OCI-M1 (cell line): Measurements from ENCODE around the gene ARHGEF17.
"Not testable (repeated sequence)": the region's sequence is repeated elsewhere in the genome, so short reads cannot be mapped to it uniquely, and the experiment has no call there.

Source experiments
- DNase-seq: peaks from one replicate; lab custom pipeline; 2025; lab: John Stamatoyannopoulos, UW

The ARHGEF17 gene

DNA sequence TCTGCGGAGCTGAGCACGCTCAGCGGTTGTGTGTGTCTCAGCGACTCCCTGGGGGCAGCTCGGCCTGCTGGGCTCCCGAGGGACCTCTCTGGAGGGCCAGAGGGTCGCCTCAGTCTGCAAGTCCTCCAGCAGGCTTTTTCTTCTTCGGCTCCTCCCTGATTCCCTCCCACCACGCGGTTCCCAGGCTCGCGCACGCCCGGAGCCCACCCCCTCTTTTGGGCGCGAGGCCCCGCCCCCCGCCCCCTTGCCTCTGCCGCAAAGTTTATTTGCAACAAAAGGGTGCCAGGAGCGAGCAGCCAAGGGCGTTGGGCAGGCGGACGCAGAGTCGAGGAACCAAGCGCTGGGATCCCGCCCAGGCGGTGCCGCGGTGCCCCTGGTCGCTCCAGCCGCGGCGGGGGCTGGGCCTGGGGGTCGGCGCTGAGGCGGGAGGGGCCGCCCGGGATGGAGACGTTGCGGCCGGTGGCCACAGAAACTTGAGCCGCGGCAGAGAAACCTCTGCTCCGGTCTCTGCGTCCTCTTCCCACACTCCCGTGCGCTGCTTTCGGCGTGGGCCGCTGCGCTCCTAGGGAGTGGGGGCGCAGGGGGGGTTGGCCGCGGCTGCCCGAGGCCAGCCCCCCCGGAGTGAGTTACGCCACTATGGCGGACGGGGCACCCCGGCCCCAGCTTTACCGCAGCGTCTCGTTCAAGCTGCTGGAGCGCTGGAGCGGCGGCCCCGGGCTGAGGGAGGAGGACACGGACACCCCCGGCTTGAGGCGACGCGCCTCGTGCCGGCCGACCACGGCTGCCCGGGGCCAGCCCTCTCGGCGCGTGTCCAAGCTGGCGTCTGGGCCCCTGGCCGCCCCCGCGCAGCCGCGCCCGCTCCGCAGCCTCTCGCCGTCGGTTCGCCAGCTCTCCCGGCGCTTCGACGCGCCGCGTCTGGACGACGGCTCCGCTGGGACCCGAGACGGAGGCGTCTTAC, at the start of gene ARHGEF17:
Gene ARHGEF17 (plus strand): TSS at position 274 of the 958 bp plus-strand sequence. CDS start 363 bp downstream, at position 637.
- DNase-seq: no peak

GRCh38 chr11:73259406-73260126, 48.5 kb upstream of the ARHGEF17 start:
- DNase-seq: no peak

DNA sequence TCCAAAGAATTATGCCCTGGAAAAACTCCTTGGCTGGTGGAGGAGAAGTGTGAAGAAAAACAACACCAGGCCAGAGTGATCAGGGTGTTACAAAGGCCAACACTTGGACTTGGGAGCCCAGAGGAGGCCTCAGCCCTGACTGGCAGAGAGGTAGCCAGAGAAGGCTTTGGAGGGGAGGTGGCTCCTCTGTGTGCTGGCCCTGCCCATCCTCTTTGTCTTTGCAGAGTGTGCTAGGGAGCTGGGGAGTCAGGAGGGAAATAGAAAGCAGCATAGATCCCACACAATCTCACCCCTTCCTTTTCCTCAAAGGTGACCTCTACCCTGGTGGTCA, 48.0 kb upstream of the ARHGEF17 start:
- no peak for DNase-seq

DNA sequence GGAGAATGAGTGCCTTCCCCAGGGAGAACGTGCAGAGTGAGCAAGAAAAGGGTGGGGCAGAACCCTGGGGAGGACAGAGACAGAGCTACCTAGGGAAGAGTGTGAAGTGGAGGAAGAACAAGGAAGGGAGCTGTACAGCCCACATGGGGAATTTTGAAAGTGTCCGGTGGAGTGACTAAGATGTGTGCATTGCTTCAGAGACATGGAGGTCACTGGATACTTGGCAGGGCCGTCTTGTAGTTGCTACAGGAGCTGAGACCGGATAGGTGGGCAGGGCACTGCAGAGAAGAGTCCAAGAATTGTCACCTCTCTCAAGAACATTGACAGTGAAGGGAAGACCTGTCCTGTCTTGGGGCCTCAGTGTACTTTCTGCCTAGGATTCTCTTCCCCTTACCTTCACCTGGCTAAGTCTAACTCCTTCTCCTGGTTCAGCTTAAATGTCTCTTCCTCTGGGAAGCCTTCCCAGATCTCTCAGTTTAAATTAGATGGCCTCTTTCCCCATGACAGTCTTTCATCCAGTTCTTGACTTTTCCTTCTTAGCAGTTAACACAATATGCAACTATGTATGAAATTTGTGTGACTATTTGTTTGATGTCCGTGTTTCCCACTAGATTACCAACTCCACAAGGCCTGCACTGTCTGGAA, 45.1 kb upstream of the ARHGEF17 start:
- DNase-seq: no peak

DNA sequence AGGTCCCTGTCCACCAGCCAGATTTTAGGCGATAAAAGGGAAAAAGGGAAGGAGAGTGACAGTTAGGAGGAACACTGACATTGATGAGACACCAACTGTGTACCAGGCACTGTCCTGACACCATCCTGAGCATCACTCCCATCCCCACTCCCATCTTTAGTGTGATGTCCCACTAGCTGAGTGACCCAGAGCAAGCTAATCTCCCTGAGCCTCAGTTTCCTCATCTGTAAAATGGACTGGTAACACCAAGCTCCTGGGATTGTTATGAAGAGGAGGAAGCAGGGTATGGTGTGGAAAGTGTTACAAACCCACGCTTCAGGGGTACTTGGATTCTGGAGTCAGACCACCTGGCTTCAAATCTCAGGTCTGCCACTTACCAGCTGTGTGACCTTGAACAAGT, 44.4 kb upstream of the ARHGEF17 start:
- DNase-seq: no peak

DNA sequence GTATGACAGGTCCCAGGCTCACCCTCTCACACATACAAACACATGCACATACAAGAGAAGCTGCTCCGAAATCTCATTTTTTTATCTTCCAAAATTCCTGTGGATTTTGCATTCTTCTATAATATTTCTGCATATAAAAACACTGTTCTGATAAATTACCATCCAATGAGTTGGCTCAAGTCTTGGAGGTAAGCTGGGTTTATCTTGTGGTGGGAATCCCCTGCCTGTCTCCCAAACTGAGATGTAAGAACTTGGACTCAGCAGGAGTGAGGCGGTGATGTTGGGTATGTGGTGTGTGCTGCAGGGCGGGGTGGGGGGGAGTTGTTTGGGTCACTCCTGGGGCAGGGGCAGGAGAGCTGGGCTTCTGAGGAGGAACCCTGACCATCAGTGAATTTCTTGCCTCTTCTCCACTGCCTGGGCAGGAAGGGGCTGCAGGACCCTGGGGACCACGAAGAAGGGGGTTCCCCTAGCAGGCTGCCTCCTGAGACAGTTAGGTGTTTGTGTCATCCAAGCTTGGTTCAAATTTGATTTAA, 42.7 kb upstream of the ARHGEF17 start:
- DNase-seq: no peak

DNA sequence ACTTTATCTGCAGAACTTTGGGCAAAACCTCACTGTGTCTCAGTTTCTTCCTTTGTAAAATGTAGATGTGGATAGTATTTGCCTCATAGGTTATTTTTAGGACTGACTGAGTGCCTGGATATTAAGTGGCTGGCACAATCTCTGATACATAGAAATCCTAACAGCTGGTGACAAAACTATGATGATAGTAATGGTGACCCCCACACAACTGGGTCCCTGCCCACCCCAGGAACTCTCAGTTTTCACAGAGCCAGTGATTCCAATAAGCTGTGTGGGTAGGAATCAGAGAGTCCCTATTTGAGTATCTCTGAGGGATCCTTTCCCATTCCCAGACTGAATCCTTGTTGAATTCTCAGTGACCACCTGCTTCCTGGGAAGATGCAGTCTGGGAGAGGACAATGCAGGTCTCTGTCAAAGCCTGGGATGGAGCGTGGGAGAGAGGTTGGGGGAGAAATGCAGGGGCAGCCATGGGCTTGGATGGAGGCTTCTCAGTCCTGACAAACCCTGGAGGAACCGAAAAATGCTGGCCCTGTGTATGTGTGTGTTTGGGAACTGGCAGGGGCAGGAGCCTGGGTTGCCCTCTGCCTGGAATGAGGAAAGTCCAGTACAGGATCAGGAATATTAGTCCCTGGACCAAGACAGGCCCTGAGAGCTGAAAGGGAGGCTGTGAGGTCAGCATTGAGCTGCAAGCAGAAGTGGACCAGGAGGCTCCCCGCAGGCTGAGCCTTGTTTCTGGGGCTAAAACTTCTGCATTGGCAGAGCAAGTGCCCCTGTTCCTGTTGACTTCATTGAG, 42.0 kb upstream of the ARHGEF17 start:
- no peak for DNase-seq

DNA sequence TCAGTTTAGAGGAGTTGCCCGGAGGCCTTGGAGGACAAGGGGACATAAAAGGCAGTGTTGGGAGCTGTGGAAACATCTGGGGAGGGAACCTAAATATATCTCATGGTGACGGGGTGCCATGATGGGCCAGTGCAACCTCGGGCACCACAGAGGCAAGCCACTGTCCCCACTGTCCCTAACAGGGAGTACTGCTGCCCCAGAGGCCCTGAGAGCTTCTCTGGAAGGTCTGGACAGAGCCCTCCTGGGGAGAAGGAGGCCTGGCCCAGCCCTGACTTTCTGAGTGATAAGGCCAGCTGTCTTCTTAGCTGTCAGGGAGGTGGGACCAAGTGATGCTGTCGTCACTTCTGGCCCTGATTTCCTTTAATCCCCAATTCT, 41.4 kb upstream of the ARHGEF17 start:
- no peak for DNase-seq

DNA sequence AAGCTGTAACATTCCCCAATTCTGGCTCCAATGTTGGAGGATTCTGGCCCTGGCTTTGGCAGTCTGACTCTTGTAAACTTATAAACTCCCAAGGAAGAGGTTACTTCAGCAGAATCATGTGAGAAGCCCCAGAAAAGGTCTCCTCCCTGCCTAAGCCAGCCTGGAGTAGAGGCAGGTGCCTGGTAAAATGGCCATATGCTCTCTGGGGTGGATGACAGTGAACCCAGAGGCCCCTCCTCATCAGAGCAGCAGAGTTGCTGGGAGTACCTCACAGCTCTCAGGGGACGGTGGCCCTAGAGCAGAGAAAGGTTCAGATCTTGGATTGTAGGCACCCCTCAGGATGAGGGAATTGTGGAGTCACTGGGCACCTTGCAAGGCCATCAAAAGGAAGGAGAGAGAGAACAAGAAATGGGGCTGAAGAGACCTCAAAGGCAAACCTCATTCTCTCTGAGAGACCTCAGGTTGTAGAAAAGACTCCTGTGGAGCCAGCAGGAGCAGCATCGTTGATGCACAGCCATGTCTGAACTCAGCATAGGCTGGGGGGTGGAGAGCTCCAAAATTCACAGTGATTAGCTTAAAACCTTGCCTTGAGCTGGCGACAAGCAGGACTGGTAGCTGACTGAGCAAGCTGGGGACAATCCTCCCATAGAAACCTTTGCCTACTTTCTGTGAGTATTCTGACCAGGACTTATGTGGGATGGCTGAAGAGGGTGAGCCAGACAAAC, 40.8 kb upstream of the ARHGEF17 start:
- DNase-seq: no peak

DNA sequence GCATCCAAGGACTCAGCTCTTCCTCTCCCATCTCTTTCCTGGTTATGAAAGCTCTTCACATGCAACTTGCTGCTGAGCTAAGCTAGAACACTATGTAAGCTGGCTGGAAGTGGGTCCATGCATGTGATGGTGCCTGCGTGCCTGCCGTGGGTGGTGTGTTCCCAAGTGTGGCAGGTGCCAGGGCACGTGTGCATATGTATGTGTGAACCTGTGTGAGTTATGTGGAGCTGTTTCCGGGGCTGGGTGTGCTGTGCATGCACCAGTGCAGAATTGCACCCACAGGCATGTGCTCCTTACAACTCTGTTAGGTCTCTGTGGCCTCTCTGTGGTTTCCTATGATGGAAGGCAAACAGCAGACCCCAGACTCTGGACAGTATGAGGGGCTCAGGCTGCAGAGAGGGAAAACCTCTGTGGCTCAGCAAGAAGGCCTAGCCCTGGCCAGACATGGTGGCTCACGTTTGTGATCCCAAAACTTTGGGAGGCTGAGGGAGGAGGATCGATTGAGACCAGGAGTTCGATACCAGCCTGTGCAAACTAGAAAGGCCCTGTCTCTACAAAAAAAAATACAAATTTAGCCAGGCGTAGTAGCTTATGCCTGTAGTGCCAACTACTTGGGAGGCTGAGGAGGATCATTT, 40.1 kb upstream of the ARHGEF17 start:
- DNase-seq: no peak

- no peak for DNase-seq
Observed at GRCh38 chr11:73268671-73269271, 39.3 kb upstream of the ARHGEF17 start.

DNA sequence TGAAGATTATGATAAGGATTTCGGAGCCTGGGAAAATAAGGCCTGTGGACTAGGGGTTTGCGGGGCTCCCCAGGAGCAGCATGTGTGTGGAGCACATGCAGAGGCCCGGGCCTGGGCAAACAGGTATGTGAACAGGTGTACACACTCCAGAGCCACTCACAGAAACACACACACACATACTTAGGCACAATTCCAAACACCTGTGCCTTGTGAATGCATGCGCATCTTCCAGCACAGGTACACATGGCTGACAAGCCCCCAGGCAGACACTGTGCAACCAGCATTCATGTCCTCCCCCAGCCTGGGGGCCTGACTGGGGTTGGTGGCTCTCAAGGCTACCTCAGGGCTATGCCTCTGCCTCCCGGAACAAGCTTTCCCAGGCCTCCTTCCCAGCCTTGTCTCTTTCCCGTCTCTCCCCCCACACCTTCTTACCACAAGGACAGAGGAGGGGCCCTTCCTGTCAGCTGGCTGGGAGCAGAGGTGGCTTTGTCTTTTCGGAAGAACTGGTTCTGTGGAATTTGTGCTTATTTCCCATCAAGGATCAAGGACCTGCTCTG, 38.5 kb upstream of the ARHGEF17 start:
- no peak for DNase-seq

DNA sequence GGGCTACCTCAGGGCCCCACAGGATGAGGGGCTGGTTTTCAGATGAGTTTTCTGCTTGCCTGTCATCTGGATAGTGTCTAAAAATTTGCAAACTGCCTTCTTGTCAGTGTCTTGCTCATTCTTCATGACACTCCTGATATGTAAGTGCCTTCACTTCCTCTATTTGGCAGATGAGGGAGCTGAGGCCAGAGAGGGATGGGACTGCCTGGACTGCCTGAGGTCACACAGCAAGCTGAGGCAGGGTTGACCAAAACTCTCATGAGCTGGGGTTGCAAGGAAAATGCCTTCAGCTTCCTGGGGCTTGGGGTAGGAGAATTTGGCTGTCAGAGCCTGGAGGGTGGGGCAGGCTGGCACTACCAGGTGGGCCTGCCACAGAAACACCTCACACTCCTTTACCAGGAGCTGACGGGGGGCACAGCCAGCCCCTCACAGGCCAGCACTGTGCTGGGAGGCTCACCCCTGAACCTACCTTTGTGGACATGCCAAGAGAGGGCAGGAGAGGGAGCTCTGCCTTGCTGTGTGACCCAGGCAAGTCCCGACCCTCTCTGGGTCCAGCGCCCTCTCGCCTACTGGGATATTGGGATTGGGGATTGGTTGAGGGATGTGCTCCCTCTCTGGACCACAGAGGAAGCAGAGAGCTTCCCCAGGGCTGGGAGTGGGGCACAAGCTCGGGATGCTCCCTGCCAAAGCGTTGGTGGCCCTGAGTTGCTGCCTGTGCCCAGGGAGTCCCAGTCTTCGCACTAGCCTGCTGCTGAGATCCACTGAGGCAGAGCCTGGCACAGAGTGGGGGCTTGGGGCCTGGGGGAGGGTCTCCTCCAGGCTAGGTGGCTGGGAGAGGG, 37.8 kb upstream of the ARHGEF17 start:
- DNase-seq: peak; percentile 73

DNA sequence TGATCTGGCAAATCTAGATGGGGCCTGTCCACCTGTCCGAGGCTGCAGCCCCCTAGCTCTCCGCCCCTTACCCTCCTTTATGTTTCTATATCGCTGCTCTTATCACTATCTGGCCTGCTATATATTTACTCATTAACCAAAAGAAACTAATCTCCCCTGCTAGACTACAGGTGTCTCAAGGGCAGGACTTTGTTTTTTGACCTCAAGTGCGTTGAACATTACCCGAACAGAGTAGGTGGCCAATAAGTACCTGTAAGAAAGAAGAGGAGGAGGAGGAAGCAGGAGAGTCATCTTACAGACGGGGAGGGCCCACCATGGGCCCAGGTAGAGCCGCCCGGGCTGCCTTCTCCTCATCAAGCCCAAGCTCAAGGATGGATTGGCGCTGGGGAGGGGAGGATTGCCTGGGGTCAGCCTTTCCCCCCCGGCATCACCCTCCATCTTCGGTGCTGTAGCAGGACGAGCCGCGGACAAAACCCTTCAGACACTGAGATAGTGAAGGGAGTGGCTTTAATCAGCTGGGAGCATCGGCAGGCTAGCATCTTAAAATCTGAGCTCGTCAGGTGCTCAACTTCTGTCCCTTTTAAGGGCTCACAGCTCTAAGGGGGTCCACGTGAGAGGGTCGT, 37.1 kb upstream of the ARHGEF17 start:
- no peak for DNase-seq

DNA sequence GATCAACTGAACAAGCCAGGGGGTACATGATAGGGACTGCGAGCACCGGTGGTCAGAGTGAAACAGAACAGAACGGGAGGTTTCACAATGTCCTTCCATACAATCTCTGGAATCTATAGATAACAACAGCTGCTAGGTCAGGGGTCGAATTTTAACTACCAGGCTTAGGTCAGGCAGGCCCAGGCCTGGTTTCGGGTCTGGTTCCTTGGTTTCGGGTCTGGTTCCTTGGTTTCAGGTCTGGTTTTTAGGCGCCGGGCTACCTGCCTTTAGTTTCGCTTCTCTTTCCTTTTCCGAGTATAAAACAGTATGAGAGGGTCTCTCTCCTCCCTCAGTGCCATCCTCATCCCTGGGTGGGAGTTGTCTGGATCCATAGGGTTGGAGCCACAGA, 36.6 kb upstream of the ARHGEF17 start:
- DNase-seq: not testable (repeated sequence)

DNA sequence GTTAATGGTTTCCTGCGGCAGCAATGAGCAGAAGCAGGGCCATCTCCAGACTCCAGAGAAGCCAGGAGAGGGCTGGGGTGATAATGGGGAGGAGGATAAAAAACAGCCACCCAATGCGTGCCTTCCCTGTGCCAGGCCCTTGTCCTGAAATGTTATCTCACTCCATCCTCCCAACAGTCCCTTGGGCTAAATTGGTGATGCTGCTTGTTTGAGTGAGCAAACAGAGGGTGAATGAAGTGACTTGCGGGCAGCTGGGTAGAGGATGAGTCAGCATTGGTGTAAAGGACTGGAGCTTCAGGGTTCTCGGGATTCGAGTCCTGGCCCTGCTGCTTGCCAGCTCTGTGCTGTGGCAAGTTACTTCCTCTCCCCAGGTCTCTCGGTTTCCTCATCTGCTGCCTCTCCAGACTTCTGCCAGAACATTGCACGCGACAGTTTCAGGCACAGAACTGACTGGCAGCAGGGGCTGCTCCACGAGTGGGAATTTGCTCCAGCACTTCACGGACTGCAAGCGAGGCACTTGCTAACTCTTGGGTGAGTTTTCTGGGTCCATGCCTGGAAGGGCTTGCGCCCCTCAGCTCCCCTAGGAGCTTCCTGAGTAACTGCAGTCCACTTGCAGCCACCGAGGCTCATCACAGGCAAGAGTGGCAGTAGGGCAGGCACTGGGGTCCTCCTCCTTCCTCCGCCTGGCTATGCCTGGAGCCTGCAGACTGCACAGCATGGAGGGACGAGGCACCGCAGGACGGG, 36.0 kb upstream of the ARHGEF17 start, which contains the start of gene P2RY6:
Gene P2RY6 (plus strand): TSS at position 403 of the 744 bp plus-strand sequence. CDS start 24,181 bp downstream, outside the sequence.
- peak; percentile 79 for DNase-seq

- DNase-seq: no peak
Observed at GRCh38 chr11:73272680-73273038, 35.4 kb upstream of the ARHGEF17 start.
